Measurements from ENCODE around the gene BCLAF1.
"Not testable (repeated sequence)": the region's sequence is repeated elsewhere in the genome, so short reads cannot be mapped to it uniquely, and the experiment has no call there.

BCLAF1 gene

GRCh38 chr6:136226027-136226673 is 63.5 kb downstream of the BCLAF1 start:
- no peak overlapping the region for H3K4me3 ChIP-seq (replicated peaks; ENCODE audit: low read depth, low read length)
- DNase-seq (ENCODE audit: extremely low read depth, low read depth): no peak

GRCh38 chr6:136225496-136225895 is 64.2 kb downstream of the BCLAF1 start:
- no peak overlapping the region for H3K4me3 ChIP-seq (replicated peaks; ENCODE audit: low read depth, low read length)
- TF ChIP-seq CTCF (IDR thresholded peaks at IDR 0.05; ENCODE audit: low read depth, low read length, missing control alignments): no peak
- no peak for DNase-seq (ENCODE audit: extremely low read depth, low read depth)

More at GRCh38 chr6:136226027-136226673, 63.5 kb downstream of the BCLAF1 start:
- peak; percentile 100 for TF ChIP-seq CTCF (IDR thresholded peaks at IDR 0.05; ENCODE audit: low read depth, low read length, missing control alignments)

- DNase-seq (ENCODE audit: extremely low read depth, low read depth); H3K4me3 ChIP-seq (replicated peaks; ENCODE audit: low read depth, low read length): not testable (repeated sequence)
Observed at GRCh38 chr6:136224974-136225373, 64.7 kb downstream of the BCLAF1 start.

GRCh38 chr6:136216503-136217401 is 72.9 kb downstream of the BCLAF1 start:
- DNase-seq (ENCODE audit: extremely low read depth, low read depth): no peak
- no peak overlapping the region for H3K4me3 ChIP-seq (replicated peaks; ENCODE audit: low read depth, low read length)
- no peak for TF ChIP-seq CTCF (IDR thresholded peaks at IDR 0.05; ENCODE audit: low read depth, low read length, missing control alignments)

- no peak for DNase-seq (ENCODE audit: extremely low read depth, low read depth)
- no peak for TF ChIP-seq CTCF (IDR thresholded peaks at IDR 0.05; ENCODE audit: low read depth, low read length, missing control alignments)
Observed at GRCh38 chr6:136213853-136214252, 75.8 kb downstream of the BCLAF1 start.

GRCh38 chr6:136213012-136213539 is 76.6 kb downstream of the BCLAF1 start:
- no peak for TF ChIP-seq CTCF (IDR thresholded peaks at IDR 0.05; ENCODE audit: low read depth, low read length, missing control alignments)
- no peak for DNase-seq (ENCODE audit: extremely low read depth, low read depth)
- H3K4me3 ChIP-seq (replicated peaks; ENCODE audit: low read depth, low read length): no peak overlapping the region

More at GRCh38 chr6:136213853-136214252, 75.8 kb downstream of the BCLAF1 start:
- H3K4me3 ChIP-seq (replicated peaks; ENCODE audit: low read depth, low read length): no peak overlapping the region

- DNase-seq (ENCODE audit: extremely low read depth, low read depth): no peak
- no peak for TF ChIP-seq CTCF (IDR thresholded peaks at IDR 0.05; ENCODE audit: low read depth, low read length, missing control alignments)
- H3K4me3 ChIP-seq (replicated peaks; ENCODE audit: low read depth, low read length): no peak overlapping the region
Observed at GRCh38 chr6:136212608-136213007, 77.0 kb downstream of the BCLAF1 start.

Data from HFF-Myc (cell line).